Measurements from ENCODE around the gene C7. TPM values are rescaled to one million over a fixed set of nuclear protein-coding genes. Genes with fewer than 3 reads are reported as not detected.

The C7 gene
- total and polyA plus RNA-seq, 2 of the 8 experiments (the other 6 are each of a cell fraction or from before 2014, with no cell fraction given), result 0.08 TPM; not detected in 1

DNA sequence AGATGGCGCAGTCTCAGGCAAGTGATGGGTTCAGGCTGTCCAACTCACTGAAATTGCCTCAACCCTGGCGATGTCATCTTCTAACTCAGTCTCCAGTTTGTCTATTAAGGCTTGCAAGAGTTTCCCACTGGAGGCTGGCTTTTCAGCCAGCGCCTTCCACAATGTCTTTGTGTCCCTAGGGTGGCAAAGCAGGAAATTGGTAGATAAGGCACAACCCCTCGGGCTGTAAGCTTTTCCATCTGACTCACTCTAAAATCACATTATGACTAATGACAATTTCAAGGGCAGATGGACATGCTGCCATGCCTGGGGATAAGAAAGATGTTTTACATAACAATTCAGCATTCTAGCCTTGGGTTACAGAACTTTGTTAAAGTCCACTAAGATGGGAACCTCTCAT lies 99.9 kb downstream of the C7 start (continued):
- no peak for TF ChIP-seq CBX5 (IDR thresholded peaks at IDR 0.05; ENCODE audit: low read depth, low read length)
- TF ChIP-seq BCL11A (IDR thresholded peaks at IDR 0.05; ENCODE audit: low read depth in 2 of 2, low read length in 2 of 2), result no peak
- no peak for TF ChIP-seq RBBP5 (IDR thresholded peaks at IDR 0.05; ENCODE audit: borderline replicate concordance, low read depth, low read length)
- TF ChIP-seq, protein P1, sequence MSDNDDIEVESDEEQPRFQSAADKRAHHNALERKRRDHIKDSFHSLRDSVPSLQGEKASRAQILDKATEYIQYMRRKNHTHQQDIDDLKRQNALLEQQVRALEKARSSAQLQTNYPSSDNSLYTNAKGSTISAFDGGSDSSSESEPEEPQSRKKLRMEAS (IDR thresholded peaks at IDR 0.05), result no peak
- TF ChIP-seq MAFK (IDR thresholded peaks at IDR 0.05; ENCODE audit: low read depth, low read length), result no peak
